K562 (cell line): ENCODE data around the gene RBM15. TPM values are rescaled to one million over a fixed set of nuclear protein-coding genes. Genes with fewer than 3 reads are reported as not detected.

ENCODE experiments used
- BACH1 ChIP-seq: fragments of 200-800 bp; sonication (Bioruptor generic); IDR thresholded peaks from 2 replicates; pipeline ENCODE4 v1.6.1; 2016; ENCODE audit warnings: missing genetic modification characterization, missing compliant biosample characterization
- CREM ChIP-seq: IDR thresholded peaks from 2 replicates; pipeline ENCODE4 v1.6.1; 2014; ENCODE audit warnings: antibody characterized with exemption, low read depth
- HCFC1 ChIP-seq: IDR thresholded peaks from 2 replicates; pipeline ENCODE4 v1.6.1; 2012; ENCODE audit warnings: low read depth, low read length, improper control_type of control experiment
- LARP7 ChIP-seq: fragments of 450-650 bp; IDR thresholded peaks from 2 replicates; pipeline ENCODE4 v1.6.1; 2016
- MAFK ChIP-seq: IDR thresholded peaks from 2 replicates; pipeline ENCODE4 v1.6.1; 2011; ENCODE audit warnings: low read length, improper control_type of control experiment
- MTA2 ChIP-seq: fragments of 450-650 bp; IDR thresholded peaks from 2 replicates; pipeline ENCODE4 v1.6.1; 2016; ENCODE audit warnings: low read depth
- NFXL1 ChIP-seq: fragments of 450-650 bp; formaldehyde crosslinking; IDR thresholded peaks from 2 replicates; pipeline ENCODE4 v1.4.0; 2021; ENCODE audit warnings: mild to moderate bottlenecking
- POLR3G ChIP-seq: IDR thresholded peaks from 2 replicates; pipeline ENCODE4 v1.6.1; 2011; ENCODE audit not compliant: insufficient read length, insufficient replicate concordance; ENCODE audit errors: extremely low read depth
- RBM25 ChIP-seq: fragments of 200-400 bp; formaldehyde crosslinking; IDR thresholded peaks from 2 replicates; pipeline ENCODE4 v1.6.1; 2018; ENCODE audit warnings: low read length, low read depth, moderate library complexity; ENCODE audit not compliant: severe bottlenecking
- RNF2 ChIP-seq: sonication (generic); IDR thresholded peaks from 2 replicates; pipeline ENCODE4 v1.6.1; 2016
- SAFB ChIP-seq: fragments of 200-400 bp; formaldehyde crosslinking; IDR thresholded peaks from 2 replicates; pipeline ENCODE4 v1.6.1; 2017; ENCODE audit warnings: low read depth, low read length, borderline replicate concordance
- SMARCE1 ChIP-seq: fragments of 450-650 bp; IDR thresholded peaks from 2 replicates; pipeline ENCODE4 v1.7.1; 2016; ENCODE audit warnings: mild to moderate bottlenecking
- SNAPC5 ChIP-seq: fragments of 250-450 bp; sonication (Bioruptor Pico); IDR thresholded peaks from 2 replicates; pipeline ENCODE4 v1.8.0; 2021; ENCODE audit warnings: moderate library complexity, mild to moderate bottlenecking, inconsistent platforms
- TAF9B ChIP-seq: fragments of 450-650 bp; IDR thresholded peaks from 2 replicates; pipeline ENCODE4 v1.6.1; 2018; ENCODE audit warnings: mild to moderate bottlenecking; ENCODE audit not compliant: partially characterized antibody
- TCFL5 ChIP-seq: fragments of 250-450 bp; sonication (Bioruptor Pico); conservative IDR thresholded peaks from 2 replicates; pipeline ENCODE4 v1.6.1; 2021; ENCODE audit warnings: mild to moderate bottlenecking, moderate library complexity, matching md5 sums
- ZFP30 ChIP-seq: fragments of 250-450 bp; sonication (Bioruptor Pico); IDR thresholded peaks from 2 replicates; pipeline ENCODE4 v1.8.0; 2022; ENCODE audit warnings: moderate library complexity, mild to moderate bottlenecking, inconsistent platforms, borderline replicate concordance
- ZFP36 ChIP-seq: fragments of 150-350 bp; IDR thresholded peaks from 2 replicates; pipeline ENCODE4 v1.6.1; 2018; ENCODE audit warnings: low read length, low read depth; ENCODE audit not compliant: partially characterized antibody
- ZKSCAN1 ChIP-seq: fragments of 150-350 bp; IDR thresholded peaks from 2 replicates; pipeline ENCODE4 v1.6.1; 2016; ENCODE audit warnings: low read depth, low read length
- ZNF121 ChIP-seq: sonication (generic); formaldehyde crosslinking; conservative IDR thresholded peaks from 2 replicates; pipeline ENCODE4 v1.8.0; 2022; ENCODE audit warnings: missing genetic modification reagents
- ZNF217 ChIP-seq: sonication (generic); formaldehyde crosslinking; IDR thresholded peaks from 2 replicates; pipeline ENCODE4 v1.8.0; 2022; ENCODE audit warnings: mild to moderate bottlenecking, missing genetic modification reagents
- ZNF551 ChIP-seq: fragments of 250-450 bp; sonication (Bioruptor Pico); IDR thresholded peaks from 2 replicates; pipeline ENCODE4 v1.5.0; 2021; ENCODE audit warnings: mild to moderate bottlenecking, moderate library complexity
- ZNF57 ChIP-seq: fragments of 450-650 bp; formaldehyde crosslinking; IDR thresholded peaks from 2 replicates; pipeline ENCODE4 v1.4.0; 2020; ENCODE audit warnings: mild to moderate bottlenecking, moderate library complexity
- polyA plus RNA-seq, 8 experiments: library from polyadenylated mRNA; depleted of rRNA in 4 of 8; stranded (reverse) in 5 of 8; unstranded in 3 of 8; fragments of >200 nt; fragmentation: Nextera tagmentation in 2 of 8; fragmentation: Illumina TruSeq in 1 of 8; extraction: Ambion mirVana in 2 of 8; extraction: Trizol in 1 of 8; gene quantifications; 2 replicates each; pipeline versions ENCODE4 v1.2.1 to v1.2.3, GENCODE V29; 2011 to 2014; ENCODE audit warnings: inconsistent platforms in 1 of 8, missing spikeins in 1 of 8
- total RNA-seq, 7 experiments: library from RNA; depleted of rRNA in 6 of 7; stranded (reverse); fragments of >200 nt in 6 of 7; fragmentation: Illumina TruSeq in 2 of 7; extraction: Trizol in 2 of 7; gene quantifications; 2 replicates each; pipeline versions ENCODE4 v1.2.1 to v1.2.3, GENCODE V29; 2011 to 2021; ENCODE audit warnings: low replicate concordance in 1 of 7
- TF ChIP-seq, protein P1 (sequence below), 2 experiments: fragments of 450-650 bp; IDR thresholded peaks; 2 replicates each; pipeline ENCODE4 v1.6.1; 2016; ENCODE audit warnings: mild to moderate bottlenecking in 2 of 2, borderline replicate concordance in 1 of 2, low read depth in 1 of 2, moderate library complexity in 1 of 2

Gene RBM15
- total and polyA plus RNA-seq, 9 of the 15 experiments (the other 6 are each of a cell fraction or from before 2014, with no cell fraction given): 2.4 to 63.4 (median 28.2) TPM

DNA sequence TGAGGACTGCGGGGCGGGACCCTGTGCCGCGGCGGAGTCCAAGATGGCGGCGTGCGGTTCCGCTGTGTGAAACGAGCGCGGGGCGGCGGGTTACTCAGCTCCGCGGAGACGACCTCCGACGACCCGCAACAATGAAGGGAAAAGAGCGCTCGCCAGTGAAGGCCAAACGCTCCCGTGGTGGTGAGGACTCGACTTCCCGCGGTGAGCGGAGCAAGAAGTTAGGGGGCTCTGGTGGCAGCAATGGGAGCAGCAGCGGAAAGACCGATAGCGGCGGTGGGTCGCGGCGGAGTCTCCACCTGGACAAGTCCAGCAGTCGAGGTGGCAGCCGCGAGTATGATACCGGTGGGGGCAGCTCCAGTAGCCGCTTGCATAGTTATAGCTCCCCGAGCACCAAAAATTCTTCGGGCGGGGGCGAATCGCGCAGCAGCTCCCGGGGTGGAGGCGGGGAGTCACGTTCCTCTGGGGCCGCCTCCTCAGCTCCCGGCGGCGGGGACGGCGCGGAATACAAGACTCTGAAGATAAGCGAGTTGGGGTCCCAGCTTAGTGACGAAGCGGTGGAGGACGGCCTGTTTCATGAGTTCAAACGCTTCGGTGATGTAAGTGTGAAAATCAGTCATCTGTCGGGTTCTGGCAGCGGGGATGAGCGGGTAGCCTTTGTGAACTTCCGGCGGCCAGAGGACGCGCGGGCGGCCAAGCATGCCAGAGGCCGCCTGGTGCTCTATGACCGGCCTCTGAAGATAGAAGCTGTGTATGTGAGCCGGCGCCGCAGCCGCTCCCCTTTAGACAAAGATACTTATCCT, 430 bp downstream of the RBM15 start (continued):
- TF ChIP-seq TAF9B (peak; percentile 100), SAFB (no peak), BACH1 (tag) (no peak), SMARCE1 (0 out of 2 replicates have a peak, but pooled peaks have one; percentile 35), SNAPC5 (CRISPR knock-in tag) (no peak), MTA2 (no peak), ZFP30 (CRISPR knock-in tag) (no peak), CREM (peak; percentile 86), ZNF121 (no peak), ZFP36 (no peak), ZKSCAN1 (peak; percentile 12; the same call in 1 of the 2 replicates), POLR3G (no peak), MAFK (no peak), LARP7 (no peak), NFXL1 (no peak), HCFC1 (peak; percentile 66), RNF2 (no peak), ZNF551 (CRISPR knock-in tag) (no peak), ZNF217 (CRISPR knock-in tag) (no peak), ZNF57 (no peak), RBM25 (no peak), TCFL5 (no peak)
- TF ChIP-seq, protein P1, sequence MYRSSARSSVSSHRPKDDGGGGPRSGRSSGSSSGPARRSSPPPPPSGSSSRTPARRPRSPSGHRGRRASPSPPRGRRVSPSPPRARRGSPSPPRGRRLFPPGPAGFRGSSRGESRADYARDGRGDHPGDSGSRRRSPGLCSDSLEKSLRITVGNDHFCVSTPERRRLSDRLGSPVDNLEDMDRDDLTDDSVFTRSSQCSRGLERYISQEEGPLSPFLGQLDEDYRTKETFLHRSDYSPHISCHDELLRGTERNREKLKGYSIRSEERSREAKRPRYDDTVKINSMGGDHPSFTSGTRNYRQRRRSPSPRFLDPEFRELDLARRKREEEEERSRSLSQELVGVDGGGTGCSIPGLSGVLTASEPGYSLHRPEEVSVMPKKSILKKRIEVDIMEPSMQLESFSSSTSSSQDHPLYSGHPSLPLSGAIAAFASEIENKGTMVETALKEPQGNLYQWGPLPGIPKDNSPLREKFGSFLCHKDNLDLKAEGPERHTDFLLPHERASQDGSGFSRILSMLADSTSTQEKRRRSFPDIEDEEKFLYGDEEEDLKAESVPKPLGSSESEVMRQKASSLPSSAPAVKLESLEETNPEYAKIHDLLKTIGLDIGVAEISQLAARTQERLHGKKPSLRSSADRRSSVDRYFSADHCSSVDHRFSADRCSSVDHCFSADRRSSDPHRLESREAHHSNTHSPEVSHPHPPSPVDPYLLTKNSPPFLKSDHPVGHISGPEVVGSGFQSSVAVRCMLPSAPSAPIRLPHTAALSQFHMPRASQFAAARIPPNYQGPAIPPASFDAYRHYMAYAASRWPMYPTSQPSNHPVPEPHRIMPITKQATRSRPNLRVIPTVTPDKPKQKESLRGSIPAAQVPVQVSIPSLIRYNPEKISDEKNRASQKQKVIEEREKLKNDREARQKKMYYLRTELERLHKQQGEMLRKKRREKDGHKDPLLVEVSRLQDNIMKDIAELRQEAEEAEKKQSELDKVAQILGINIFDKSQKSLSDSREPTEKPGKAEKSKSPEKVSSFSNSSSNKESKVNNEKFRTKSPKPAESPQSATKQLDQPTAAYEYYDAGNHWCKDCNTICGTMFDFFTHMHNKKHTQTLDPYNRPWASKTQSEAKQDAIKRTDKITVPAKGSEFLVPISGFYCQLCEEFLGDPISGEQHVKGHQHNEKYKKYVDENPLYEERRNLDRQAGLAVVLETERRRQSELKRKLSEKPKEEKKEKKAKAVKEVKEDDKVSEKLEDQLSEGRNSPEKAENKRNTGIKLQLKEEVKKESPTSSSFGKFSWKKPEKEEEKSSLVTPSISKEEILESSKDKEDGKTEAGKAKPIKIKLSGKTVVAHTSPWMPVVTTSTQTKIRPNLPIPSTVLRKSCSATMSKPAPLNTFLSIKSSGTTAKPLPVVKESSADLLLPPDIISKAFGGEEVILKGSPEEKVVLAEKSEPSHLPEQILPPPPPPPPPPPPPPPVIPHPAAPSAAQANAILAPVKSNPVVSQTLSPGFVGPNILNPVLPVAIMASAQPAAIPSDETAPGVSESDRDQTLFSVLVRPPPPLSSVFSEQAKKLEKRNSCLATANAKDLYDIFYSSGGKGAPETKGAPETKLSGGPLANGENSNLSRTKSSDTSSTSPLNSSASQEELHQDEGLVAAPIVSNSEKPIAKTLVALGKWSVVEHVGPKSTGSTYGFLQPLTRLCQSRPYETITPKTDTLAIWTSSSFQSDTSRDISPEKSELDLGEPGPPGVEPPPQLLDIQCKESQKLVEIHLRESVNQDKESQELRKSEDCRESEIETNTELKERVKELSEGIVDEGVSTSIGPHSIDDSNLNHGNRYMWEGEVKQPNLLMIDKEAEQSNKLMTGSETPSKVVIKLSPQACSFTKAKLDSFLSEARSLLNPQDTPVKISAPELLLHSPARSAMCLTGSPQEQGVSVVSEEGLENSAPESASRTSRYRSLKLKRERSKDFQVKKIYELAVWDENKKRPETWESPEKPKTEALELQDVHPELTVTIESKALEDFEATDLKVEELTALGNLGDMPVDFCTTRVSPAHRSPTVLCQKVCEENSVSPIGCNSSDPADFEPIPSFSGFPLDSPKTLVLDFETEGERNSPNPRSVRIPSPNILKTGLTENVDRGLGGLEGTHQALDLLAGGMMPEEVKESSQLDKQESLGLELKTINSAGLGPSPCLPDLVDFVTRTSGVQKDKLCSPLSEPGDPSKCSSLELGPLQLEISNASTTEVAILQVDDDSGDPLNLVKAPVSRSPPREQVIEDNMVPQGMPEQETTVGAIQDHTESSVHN (IDR thresholded peaks at IDR 0.05; ENCODE audit: borderline replicate concordance in 1 of 2, low read depth in 1 of 2): no peak
